Smooth muscle cell (in vitro differentiated cells): ENCODE data around the gene CEP250. TPM values are rescaled to one million over a fixed set of nuclear protein-coding genes. Genes with fewer than 3 reads are reported as not detected.

Experiments used
- DNase-seq: peaks from one replicate; lab custom pipeline; 2025; ENCODE audit not compliant: unreplicated experiment; lab: John Stamatoyannopoulos, UW
- H2AFZ ChIP-seq: fragments of 200-600 bp; sonication (generic); 2 replicates; pipeline ENCODE4 v1.6.0; 2016; ENCODE audit warnings: antibody characterized with exemption, low read depth, mild to moderate bottlenecking
- H3F3A ChIP-seq: fragments of 200-600 bp; sonication (generic); 2 replicates; pipeline ENCODE4 v1.6.0; 2017; ENCODE audit warnings: antibody characterized with exemption, low read depth
- H3K27ac ChIP-seq: fragments of 200-600 bp; sonication (generic); 2 replicates; pipeline ENCODE4 v1.5.1; 2016; ENCODE audit warnings: low read depth, mild to moderate bottlenecking
- H3K27me3 ChIP-seq: fragments of 200-600 bp; sonication (generic); 2 replicates; pipeline ENCODE4 v1.6.1; 2016; ENCODE audit warnings: low read depth, mild to moderate bottlenecking
- H3K36me3 ChIP-seq: fragments of 200-600 bp; sonication (generic); 2 replicates; pipeline ENCODE4 v1.5.1; 2016; ENCODE audit warnings: low read depth
- H3K4me1 ChIP-seq: fragments of 200-600 bp; sonication (generic); 2 replicates; pipeline ENCODE4 v1.5.1; 2016; ENCODE audit warnings: low read depth
- H3K4me2 ChIP-seq: fragments of 200-600 bp; sonication (generic); 2 replicates; pipeline ENCODE4 v1.6.0; 2016; ENCODE audit warnings: mild to moderate bottlenecking
- H3K4me3 ChIP-seq: fragments of 200-600 bp; sonication (generic); 2 replicates; pipeline ENCODE4 v1.5.1; 2016; ENCODE audit warnings: mild to moderate bottlenecking
- H3K79me2 ChIP-seq: fragments of 200-600 bp; sonication (generic); 2 replicates; pipeline ENCODE4 v1.6.0; 2016; ENCODE audit warnings: low read depth, mild to moderate bottlenecking
- H3K9ac ChIP-seq: fragments of 200-600 bp; sonication (generic); 2 replicates; pipeline ENCODE4 v1.6.0; 2016; ENCODE audit warnings: low read depth
- H3K9me3 ChIP-seq: fragments of 200-600 bp; sonication (generic); replicated peaks from 2 replicates; pipeline ENCODE4 v1.5.1; 2016; ENCODE audit warnings: low read depth
- H4K20me1 ChIP-seq: fragments of 200-600 bp; sonication (generic); 2 replicates; pipeline ENCODE4 v1.6.0; 2016; ENCODE audit warnings: low read depth
- WGBS: methylation state at CpG from one replicate; pipeline ENCODE4 v1.1.7; 2016; ENCODE audit warnings: low lambda C conversion rate; 5-methylcytosine and 5-hydroxymethylcytosine counted together
- polyA plus RNA-seq: library from polyadenylated mRNA; unstranded; fragments of >200 nt; fragmentation: Nextera tagmentation; extraction: Ambion mirVana; gene quantifications from 2 replicates; pipeline ENCODE4 v1.2.1, GENCODE V29; 2016
- total RNA-seq: library from RNA; depleted of rRNA; stranded (reverse); fragments of >200 nt; gene quantifications from 2 replicates; pipeline ENCODE4 v1.2.3, GENCODE V29; 2014
- TF ChIP-seq, protein P1 (sequence below): fragments of 200-600 bp; sonication (generic); IDR thresholded peaks from 2 replicates; pipeline ENCODE4 v1.5.1; 2017; ENCODE audit warnings: borderline replicate concordance, mild to moderate bottlenecking, antibody characterized with exemption; ENCODE audit not compliant: insufficient read depth, poor library complexity, severe bottlenecking

Gene CEP250
- total and polyA plus RNA-seq, 2 experiments from 2014 or later: 16.0 to 22.1 TPM

- Histone ChIP-seq H3F3A (peaks cover 4% of the 10 kb centered on the region), H3K27me3 (no peaks in the 10 kb centered on the region), H3K36me3 (no peaks in the 10 kb centered on the region), H3K27ac (no peak overlapping the region), H3K9ac (no peak overlapping the region), H3K9me3 (no peaks in the 10 kb centered on the region), H3K4me2 (no peak overlapping the region), H2AFZ (no peak overlapping the region), H4K20me1 (peaks cover 8% of the 10 kb centered on the region), H3K79me2 (no peaks in the 10 kb centered on the region), H3K4me3 (no peak overlapping the region), H3K4me1 (no peaks in the 10 kb centered on the region)
- no peak for DNase-seq
- TF ChIP-seq, protein P1, sequence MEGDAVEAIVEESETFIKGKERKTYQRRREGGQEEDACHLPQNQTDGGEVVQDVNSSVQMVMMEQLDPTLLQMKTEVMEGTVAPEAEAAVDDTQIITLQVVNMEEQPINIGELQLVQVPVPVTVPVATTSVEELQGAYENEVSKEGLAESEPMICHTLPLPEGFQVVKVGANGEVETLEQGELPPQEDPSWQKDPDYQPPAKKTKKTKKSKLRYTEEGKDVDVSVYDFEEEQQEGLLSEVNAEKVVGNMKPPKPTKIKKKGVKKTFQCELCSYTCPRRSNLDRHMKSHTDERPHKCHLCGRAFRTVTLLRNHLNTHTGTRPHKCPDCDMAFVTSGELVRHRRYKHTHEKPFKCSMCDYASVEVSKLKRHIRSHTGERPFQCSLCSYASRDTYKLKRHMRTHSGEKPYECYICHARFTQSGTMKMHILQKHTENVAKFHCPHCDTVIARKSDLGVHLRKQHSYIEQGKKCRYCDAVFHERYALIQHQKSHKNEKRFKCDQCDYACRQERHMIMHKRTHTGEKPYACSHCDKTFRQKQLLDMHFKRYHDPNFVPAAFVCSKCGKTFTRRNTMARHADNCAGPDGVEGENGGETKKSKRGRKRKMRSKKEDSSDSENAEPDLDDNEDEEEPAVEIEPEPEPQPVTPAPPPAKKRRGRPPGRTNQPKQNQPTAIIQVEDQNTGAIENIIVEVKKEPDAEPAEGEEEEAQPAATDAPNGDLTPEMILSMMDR: peak; percentile 38
- WGBS: 85% methylated on average over 2 of the region's 2 CpGs
Observed at GRCh38 chr20:35511814-35512420, 56.5 kb downstream of the CEP250 start.

DNA sequence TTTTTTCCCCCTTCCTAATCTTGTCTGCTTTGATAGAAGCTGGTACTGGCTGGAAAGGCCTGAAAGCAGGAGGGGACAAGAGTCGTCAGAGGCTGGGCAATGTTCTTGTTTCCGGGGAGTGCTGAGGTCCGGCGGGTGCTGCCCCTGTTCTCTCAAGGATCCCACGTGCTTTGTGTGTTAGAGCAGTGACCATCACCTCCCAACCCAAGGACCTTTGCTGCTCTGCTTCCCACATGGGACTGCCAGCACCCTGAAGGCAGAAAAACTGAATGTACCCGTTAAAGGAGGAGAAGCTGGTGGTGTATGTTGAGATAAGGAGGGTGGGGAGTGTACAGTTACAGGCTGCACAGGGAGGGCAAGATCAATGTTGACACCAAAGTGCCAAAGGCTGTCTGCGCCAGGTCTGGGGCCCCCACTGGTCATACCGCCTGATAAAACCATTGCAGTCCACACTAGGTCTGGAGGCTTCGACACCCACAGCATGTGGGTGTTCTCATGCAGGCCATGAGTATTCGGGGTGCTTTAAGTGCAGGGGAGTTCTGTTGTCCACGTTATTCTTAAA lies 59.1 kb downstream of the CEP250 start:
- no peaks in the 10 kb centered on the region for H4K20me1 ChIP-seq
- no peak overlapping the region for H3K9ac ChIP-seq
- H3K9me3 ChIP-seq: no peaks in the 10 kb centered on the region
- TF ChIP-seq, protein P1: no peak
- no peaks in the 10 kb centered on the region for H3K27me3 ChIP-seq
- DNase-seq: no peak
- H3K4me1 ChIP-seq: no peaks in the 10 kb centered on the region
- H2AFZ ChIP-seq: no peak overlapping the region
- no peak overlapping the region for H3K4me3 ChIP-seq
- no peaks in the 10 kb centered on the region for H3K79me2 ChIP-seq
- WGBS: 92% methylated on average over 11 of the region's 11 CpGs
- no peak overlapping the region for H3K4me2 ChIP-seq
- peaks cover 4% of the 10 kb centered on the region for H3F3A ChIP-seq
- H3K36me3 ChIP-seq: no peaks in the 10 kb centered on the region
- H3K27ac ChIP-seq: no peak overlapping the region

DNA sequence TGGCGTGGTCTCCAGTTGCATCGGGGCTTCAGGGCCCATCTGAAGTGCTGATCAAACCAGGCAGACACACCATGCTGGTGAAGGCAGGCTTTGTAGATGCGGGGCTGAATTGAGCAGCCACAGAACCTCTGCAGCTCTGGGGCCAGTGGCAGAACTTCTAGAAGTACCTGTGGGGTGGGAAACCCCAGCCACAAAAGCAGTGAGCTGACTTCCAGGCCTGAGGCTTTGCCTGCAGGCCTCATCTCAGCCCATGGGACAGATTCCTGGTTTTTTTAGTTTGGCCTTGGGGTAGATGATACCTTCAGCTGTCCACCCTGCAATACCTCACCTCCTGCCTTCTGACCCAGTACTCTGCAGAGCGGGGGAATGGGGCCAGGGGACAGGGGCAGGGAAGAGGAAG lies 59.9 kb downstream of the CEP250 start:
- Histone ChIP-seq H3K79me2 (no peaks in the 10 kb centered on the region), H3K9me3 (no peaks in the 10 kb centered on the region), H3K4me2 (no peak overlapping the region), H2AFZ (no peak overlapping the region), H4K20me1 (no peaks in the 10 kb centered on the region), H3K4me3 (no peak overlapping the region), H3F3A (peaks cover 4% of the 10 kb centered on the region), H3K27me3 (no peaks in the 10 kb centered on the region), H3K9ac (no peak overlapping the region), H3K4me1 (no peaks in the 10 kb centered on the region), H3K27ac (no peak overlapping the region), H3K36me3 (no peaks in the 10 kb centered on the region)
- DNase-seq: no peak
- TF ChIP-seq, protein P1: no peak
- WGBS: 89% methylated on average over 4 of the region's 4 CpGs

DNA sequence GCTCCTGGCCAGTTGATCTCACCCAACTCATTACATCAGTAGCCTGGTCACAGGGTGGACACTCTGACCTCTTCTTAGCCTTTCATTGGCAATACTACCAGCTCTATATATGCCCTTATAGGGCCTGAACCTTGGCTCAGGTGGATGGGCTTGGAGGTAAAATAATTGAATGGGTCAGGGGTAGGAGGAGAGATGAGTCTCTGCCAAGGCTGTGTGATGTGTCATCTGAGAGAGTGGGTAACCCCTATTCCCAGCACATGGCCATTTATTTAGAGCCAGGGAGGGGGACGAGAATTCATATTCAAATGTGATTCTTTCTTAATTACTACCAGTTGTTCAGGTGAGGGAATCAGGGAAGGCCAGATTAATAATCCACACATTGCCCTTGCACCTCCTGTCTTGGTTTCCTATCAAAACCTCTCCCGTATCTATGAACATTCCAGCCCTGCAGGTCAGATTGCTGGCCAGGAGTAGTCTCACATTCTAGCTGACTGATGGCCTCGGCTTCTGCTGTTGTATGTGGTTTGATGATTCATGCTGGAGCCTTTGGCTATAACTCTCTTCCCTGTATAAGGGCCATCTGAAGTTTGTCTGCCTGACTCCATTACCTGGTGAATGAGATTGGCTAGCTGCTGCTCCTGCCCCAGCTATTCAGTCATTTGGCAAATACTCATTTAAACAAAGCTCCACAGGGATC lies 60.7 kb downstream of the CEP250 start:
- H3K9me3 ChIP-seq: no peaks in the 10 kb centered on the region
- DNase-seq: no peak
- no peaks in the 10 kb centered on the region for H3K36me3 ChIP-seq
- no peaks in the 10 kb centered on the region for H3K79me2 ChIP-seq
- H3K27me3 ChIP-seq: no peaks in the 10 kb centered on the region
- 42% methylated on average over 3 of the region's 3 CpGs for WGBS
- no peak overlapping the region for H2AFZ ChIP-seq
- H3K9ac ChIP-seq: no peak overlapping the region
- H3K27ac ChIP-seq: peak overlapping the region; percentile 18
- H3F3A ChIP-seq: peaks cover 4% of the 10 kb centered on the region
- TF ChIP-seq, protein P1: no peak
- no peaks in the 10 kb centered on the region for H4K20me1 ChIP-seq
- H3K4me3 ChIP-seq: no peak overlapping the region
- H3K4me1 ChIP-seq: no peaks in the 10 kb centered on the region
- no peak overlapping the region for H3K4me2 ChIP-seq
